IPS DF 6.9 (cell line): ENCODE data around the gene ENPP3.

Experiments used
- DNase-seq: peaks from one replicate; pipeline ENCODE4 v3.0.0-alpha.2; 2013; ENCODE audit warnings: low read depth, low spot score
- H3K27ac ChIP-seq: one replicate; pipeline ENCODE4 v1.5.1; 2013; ENCODE audit warnings: low read length, control low read depth
- H3K27me3 ChIP-seq: 2 replicates; pipeline ENCODE4 v1.6.1; 2013; ENCODE audit warnings: mild to moderate bottlenecking, low read length; ENCODE audit not compliant: control insufficient read depth, insufficient read depth
- H3K36me3 ChIP-seq: 2 replicates; pipeline ENCODE4 v1.6.1; 2013; ENCODE audit warnings: low read length; ENCODE audit not compliant: control insufficient read depth, insufficient read depth
- H3K4me1 ChIP-seq: 2 replicates; pipeline ENCODE4 v1.6.1; 2013; ENCODE audit warnings: low read length; ENCODE audit not compliant: control insufficient read depth, insufficient read depth
- H3K4me3 ChIP-seq: 2 replicates; pipeline ENCODE4 v1.5.1; 2013; ENCODE audit warnings: mild to moderate bottlenecking, low read length
- H3K9me3 ChIP-seq: 2 replicates; pipeline ENCODE4 v1.6.1; 2013; ENCODE audit warnings: low read length, inconsistent platforms; ENCODE audit not compliant: control insufficient read depth, insufficient read depth
- WGBS: extraction: QIAGEN DNeasy Blood & Tissue Kit; methylation state at CpG from one replicate; pipeline ENCODE4 v1.1.7; 2013; ENCODE audit warnings: mixed read lengths, missing lambda C conversion rate; ENCODE audit not compliant: insufficient read length, insufficient coverage; 5-methylcytosine and 5-hydroxymethylcytosine counted together

The ENPP3 gene

DNA sequence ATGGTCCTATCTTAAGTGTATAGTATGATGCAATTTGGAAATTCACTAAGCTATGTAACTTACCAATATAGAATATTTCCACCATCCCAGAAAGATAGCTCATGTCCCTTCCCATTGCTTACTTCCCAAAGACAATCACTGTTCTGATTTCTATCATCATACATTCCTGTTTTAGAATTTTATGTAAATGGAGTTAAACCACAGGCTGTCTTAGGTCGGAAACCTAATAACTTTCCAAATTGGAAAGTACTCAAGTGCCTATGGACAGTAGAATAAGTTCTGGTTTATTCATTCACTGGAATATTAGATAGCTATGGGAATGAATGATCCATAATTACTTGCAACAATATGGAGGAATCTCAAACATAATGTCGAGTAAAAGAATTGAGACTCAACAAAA lies 20.1 kb downstream of the ENPP3 start:
- Histone ChIP-seq H3K36me3 (no peaks in the 10 kb centered on the region), H3K4me1 (no peaks in the 10 kb centered on the region), H3K27ac (no peak overlapping the region), H3K4me3 (no peak overlapping the region), H3K27me3 (no peaks in the 10 kb centered on the region), H3K9me3 (no peaks in the 10 kb centered on the region)
- no CpG with 5 or more reads among the region's 2 CpGs for WGBS
- DNase-seq = no peak

- Histone ChIP-seq H3K27me3 (no peaks in the 10 kb centered on the region), H3K4me3 (no peak overlapping the region), H3K9me3 (no peaks in the 10 kb centered on the region), H3K36me3 (no peaks in the 10 kb centered on the region), H3K4me1 (no peaks in the 10 kb centered on the region), H3K27ac (no peak overlapping the region)
- WGBS = no CpG with 5 or more reads among the region's 6 CpGs
- no peak for DNase-seq
Observed at GRCh38 chr6:131657630-131658111, 20.6 kb downstream of the ENPP3 start.

GRCh38 chr6:131658287-131658686 lies 21.2 kb downstream of the ENPP3 start:
- Histone ChIP-seq H3K4me3 (no peak overlapping the region), H3K27ac (no peak overlapping the region), H3K27me3 (no peaks in the 10 kb centered on the region), H3K36me3 (no peaks in the 10 kb centered on the region), H3K9me3 (no peaks in the 10 kb centered on the region), H3K4me1 (no peaks in the 10 kb centered on the region)
- no peak for DNase-seq
- no CpG with 5 or more reads among the region's 3 CpGs for WGBS

GRCh38 chr6:131660195-131660594 lies 23.1 kb downstream of the ENPP3 start:
- WGBS = no CpG with 5 or more reads among the region's 1 CpG
- Histone ChIP-seq H3K27me3 (no peaks in the 10 kb centered on the region), H3K4me1 (no peaks in the 10 kb centered on the region), H3K4me3 (no peak overlapping the region), H3K9me3 (no peaks in the 10 kb centered on the region), H3K36me3 (no peaks in the 10 kb centered on the region), H3K27ac (no peak overlapping the region)
- DNase-seq = no peak

- Histone ChIP-seq H3K36me3 (no peaks in the 10 kb centered on the region), H3K4me1 (no peaks in the 10 kb centered on the region), H3K27ac (no peak overlapping the region), H3K9me3 (no peaks in the 10 kb centered on the region), H3K4me3 (no peak overlapping the region), H3K27me3 (no peaks in the 10 kb centered on the region)
- no peak for DNase-seq
- no CpG with 5 or more reads among the region's 2 CpGs for WGBS
Observed at GRCh38 chr6:131663578-131664165, 26.6 kb downstream of the ENPP3 start.

GRCh38 chr6:131669891-131670290 lies 32.8 kb downstream of the ENPP3 start:
- no CpG with 5 or more reads among the region's 1 CpG for WGBS
- Histone ChIP-seq H3K27me3 (no peaks in the 10 kb centered on the region), H3K9me3 (no peaks in the 10 kb centered on the region), H3K4me3 (no peak overlapping the region), H3K36me3 (no peaks in the 10 kb centered on the region), H3K4me1 (no peaks in the 10 kb centered on the region), H3K27ac (no peak overlapping the region)
- DNase-seq = no peak

GRCh38 chr6:131673184-131673583 lies 36.1 kb downstream of the ENPP3 start:
- Histone ChIP-seq H3K9me3 (no peaks in the 10 kb centered on the region), H3K4me1 (no peaks in the 10 kb centered on the region), H3K4me3 (no peak overlapping the region), H3K36me3 (no peaks in the 10 kb centered on the region), H3K27me3 (no peaks in the 10 kb centered on the region), H3K27ac (no peak overlapping the region)
- no peak for DNase-seq
- WGBS = no CpG with 5 or more reads among the region's 2 CpGs

DNA sequence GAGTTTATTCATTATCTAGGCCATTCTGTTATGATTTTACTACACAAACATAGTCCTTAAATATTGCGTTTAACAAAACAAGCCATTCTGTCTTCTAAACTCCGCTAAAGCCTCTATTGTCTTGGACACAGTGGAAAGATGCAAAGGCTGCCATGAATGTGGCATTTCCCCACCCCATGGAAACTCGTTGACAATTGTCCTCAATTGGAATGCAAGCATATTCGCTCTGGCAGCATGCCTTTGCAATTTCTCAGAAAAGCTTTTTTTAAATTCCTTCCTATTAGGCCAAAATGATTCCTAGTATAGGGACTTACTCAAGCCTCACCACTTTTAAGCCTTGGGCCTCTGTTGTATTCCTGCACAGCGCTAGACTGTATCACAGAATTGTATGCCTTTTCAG lies 41.3 kb downstream of the ENPP3 start:
- Histone ChIP-seq H3K36me3 (no peaks in the 10 kb centered on the region), H3K4me1 (no peaks in the 10 kb centered on the region), H3K9me3 (no peaks in the 10 kb centered on the region), H3K4me3 (no peak overlapping the region), H3K27me3 (no peaks in the 10 kb centered on the region), H3K27ac (no peak overlapping the region)
- no CpG with 5 or more reads among the region's 5 CpGs for WGBS
- no peak for DNase-seq

GRCh38 chr6:131680868-131681267 lies 43.8 kb downstream of the ENPP3 start:
- no peak for DNase-seq
- no peaks in the 10 kb centered on the region for H3K9me3 ChIP-seq
- no peaks in the 10 kb centered on the region for H3K27me3 ChIP-seq
- H3K36me3 ChIP-seq = no peaks in the 10 kb centered on the region
- H3K4me1 ChIP-seq = no peaks in the 10 kb centered on the region
- H3K4me3 ChIP-seq = no peak overlapping the region
- WGBS = no CpG with 5 or more reads among the region's 2 CpGs
- H3K27ac ChIP-seq = no peak overlapping the region

GRCh38 chr6:131681585-131681984 lies 44.5 kb downstream of the ENPP3 start:
- no peak overlapping the region for H3K4me3 ChIP-seq
- H3K36me3 ChIP-seq = no peaks in the 10 kb centered on the region
- no peaks in the 10 kb centered on the region for H3K27me3 ChIP-seq
- H3K27ac ChIP-seq = no peak overlapping the region
- H3K9me3 ChIP-seq = no peaks in the 10 kb centered on the region
- no peaks in the 10 kb centered on the region for H3K4me1 ChIP-seq
- DNase-seq = no peak

DNA sequence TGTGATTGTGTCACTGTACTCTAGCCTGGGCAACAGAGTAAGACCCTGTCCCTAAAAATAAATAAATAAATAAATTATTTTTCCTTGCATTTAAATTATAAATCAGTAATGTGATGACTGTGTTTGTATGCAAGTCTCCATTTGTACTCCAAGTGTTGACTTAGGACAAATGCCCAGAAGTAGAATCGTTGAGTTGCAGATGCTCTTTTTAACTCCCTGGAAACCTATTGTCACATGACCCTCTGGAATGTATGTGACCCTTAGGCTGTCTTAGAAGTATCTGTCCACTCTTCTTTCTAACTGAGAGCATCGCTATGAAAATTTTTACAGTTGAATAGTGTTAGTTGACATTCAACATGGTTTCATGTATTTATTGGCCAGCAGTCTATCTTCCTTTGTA lies 45.3 kb downstream of the ENPP3 start:
- DNase-seq = no peak
- H3K27me3 ChIP-seq = no peaks in the 10 kb centered on the region
- WGBS = no CpG with 5 or more reads among the region's 2 CpGs
- no peak overlapping the region for H3K27ac ChIP-seq
- H3K9me3 ChIP-seq = no peaks in the 10 kb centered on the region
- no peaks in the 10 kb centered on the region for H3K4me1 ChIP-seq
- H3K36me3 ChIP-seq = no peaks in the 10 kb centered on the region
- H3K4me3 ChIP-seq = no peak overlapping the region
